HepG2 (cell line): Measurements from ENCODE around the gene PCGF5. TPM values are rescaled to one million over a fixed set of nuclear protein-coding genes. Genes with fewer than 3 reads are reported as not detected.
A peak's percentile ranks its signal among the peaks of the same experiment; 100 is the strongest.

ENCODE experiments used
- ATAC-seq: fragments of 200-7000 bp; cut with Tn5 transposase; 3 replicates; pipeline ENCODE4 v1.9.1; 2020; ENCODE audit warnings: mild to moderate bottlenecking, moderate library complexity
- BruUV-seq: library from RNA; stranded (reverse); fragments of 400-500 nt; replicated peaks from 2 replicates; lab custom pipeline; 2021; lab: Mats Ljungman, UMichigan
- CTCF ChIA-PET: fragments of 300-600 bp; formaldehyde crosslinking; extraction: SDS; loops from one replicate; lab custom pipeline; 2021; ENCODE audit warnings: low total read pairs, inconsistent platforms, low intra/inter-chr PET ratio; lab: Yijun Ruan, JAX
- POLR2A ChIA-PET: fragments of 350-600 bp; sonication (Branson Sonifier 250); formaldehyde crosslinking; loops from one replicate; lab custom pipeline; 2020; ENCODE audit warnings: antibody characterized with exemption, inconsistent platforms; lab: Yijun Ruan, JAX
- DNase-seq: peaks from one replicate; pipeline ENCODE4 v3.0.0-alpha.2; 2015; ENCODE audit warnings: low spot score
- FAIRE-seq: peaks from 3 replicates; lab custom pipeline; 2011; peaks lifted over from hg19 to GRCh38; lab: Jason Lieb, UNC
- H2AFZ ChIP-seq: one replicate; pipeline ENCODE4 v1.6.1; 2011; ENCODE audit warnings: low read length, inconsistent platforms
- H3K27ac ChIP-seq: fragments of 300-600 bp; 3 replicates; pipeline ENCODE4 v1.8.0; 2011; ENCODE audit warnings: mixed run types, mild to moderate bottlenecking, mixed read lengths, low read length, inconsistent platforms; ENCODE audit not compliant: insufficient read depth; ENCODE audit errors: extremely low read length
- H3K27me3 ChIP-seq, 2 experiments: fragments of 200-600 bp in 1 of 2; 2 replicates in 1 of 2; 3 replicates in 1 of 2; pipeline versions ENCODE4 v1.6.0 to v1.8.0; 2011; ENCODE audit warnings: low read length in 2 of 2, mild to moderate bottlenecking in 2 of 2, moderate library complexity in 2 of 2, inconsistent platforms in 1 of 2; ENCODE audit not compliant: insufficient read depth in 2 of 2, control insufficient read depth in 1 of 2
- H3K36me3 ChIP-seq, 2 experiments: fragments of 200-600 bp in 1 of 2; replicated peaks in 1 of 2; 2 replicates in 1 of 2; 3 replicates in 1 of 2; pipeline versions ENCODE4 v1.5.1 to v1.8.0; 2011; ENCODE audit warnings: low read length in 2 of 2, inconsistent platforms in 1 of 2; ENCODE audit not compliant: insufficient read depth in 2 of 2, control insufficient read depth in 1 of 2
- H3K4me1 ChIP-seq: 2 replicates; pipeline ENCODE4 v1.5.1; 2012; ENCODE audit warnings: low read length, inconsistent platforms; ENCODE audit not compliant: insufficient read depth
- H3K4me2 ChIP-seq: 2 replicates; pipeline ENCODE4 v1.6.0; 2011; ENCODE audit warnings: low read depth, low read length, inconsistent platforms
- H3K4me3 ChIP-seq, 3 experiments: fragments of 200-600 bp in 1 of 3; sonication (generic), shearing (Covaris generic) in 1 of 3; replicated peaks in 1 of 3; 2 replicates each; pipeline ENCODE4 v1.5.1; 2011 to 2016; ENCODE audit warnings: low read length in 3 of 3, inconsistent platforms in 2 of 3, low read depth in 2 of 3, mild to moderate bottlenecking in 2 of 3, control low read depth in 1 of 3, mixed read lengths in 1 of 3; ENCODE audit not compliant: insufficient read depth in 1 of 3
- H3K79me2 ChIP-seq: one replicate; pipeline ENCODE4 v1.6.1; 2011; ENCODE audit warnings: low read length, inconsistent platforms; ENCODE audit not compliant: insufficient read depth
- H3K9ac ChIP-seq: 2 replicates; pipeline ENCODE4 v1.6.0; 2011; ENCODE audit warnings: mild to moderate bottlenecking, low read depth, low read length, inconsistent platforms; ENCODE audit not compliant: insufficient read depth
- H3K9me3 ChIP-seq: 2 replicates; pipeline ENCODE4 v1.5.1; 2012; ENCODE audit warnings: mild to moderate bottlenecking, low read length
- H4K20me1 ChIP-seq: 2 replicates; pipeline ENCODE4 v1.6.0; 2011; ENCODE audit warnings: inconsistent platforms, mild to moderate bottlenecking, low read length, moderate library complexity; ENCODE audit not compliant: insufficient read depth
- CBFB ChIP-seq: sonication (generic); formaldehyde crosslinking; IDR thresholded peaks from 2 replicates; pipeline ENCODE4 v1.4.0; 2020; ENCODE audit warnings: missing genetic modification reagents
- KMT2B ChIP-seq: IDR thresholded peaks from 2 replicates; pipeline ENCODE4 v1.6.1; 2016; ENCODE audit warnings: missing genetic modification reagents, missing compliant biosample characterization
- ZNF343 ChIP-seq: sonication (generic); formaldehyde crosslinking; IDR thresholded peaks from 2 replicates; pipeline ENCODE4 v1.4.0; 2020; ENCODE audit warnings: mild to moderate bottlenecking, missing genetic modification reagents
- ZNF441 ChIP-seq: sonication (generic); formaldehyde crosslinking; IDR thresholded peaks from 2 replicates; pipeline ENCODE4 v1.7.0; 2021; ENCODE audit warnings: missing genetic modification reagents, borderline replicate concordance
- ZNF567 ChIP-seq: sonication (generic); formaldehyde crosslinking; IDR thresholded peaks from 2 replicates; pipeline ENCODE4 v1.8.1; 2023; ENCODE audit warnings: mild to moderate bottlenecking, missing genetic modification reagents, borderline replicate concordance
- ZNF672 ChIP-seq: sonication (generic); formaldehyde crosslinking; IDR thresholded peaks from 2 replicates; pipeline ENCODE4 v1.8.1; 2022; ENCODE audit warnings: missing genetic modification reagents
- WGBS: methylation state at CpG from one replicate; pipeline ENCODE4 v1.1.6; 2017; ENCODE audit warnings: low lambda C conversion rate; 5-methylcytosine and 5-hydroxymethylcytosine counted together
- in situ Hi-C: cut with HindIII; loops from 2 replicates; pipeline ENCODE4 v1.10.0; 2017; ENCODE audit warnings: low pct_unique_long_range_greater_than_20kb; ENCODE audit not compliant: extremely low pct_ligation_motif_present
- intact Hi-C: fragments of 100-400 bp; cut with micrococcal nuclease; formaldehyde crosslinking; loops from one replicate; pipeline ENCODE4 v1.10.0; 2022; ENCODE audit not compliant: unreplicated experiment
- polyA plus RNA-seq, 8 experiments: library from polyadenylated mRNA; depleted of rRNA in 3 of 8; stranded (reverse) in 7 of 8; unstranded in 1 of 8; fragments of >200 nt; fragmentation: Illumina TruSeq in 4 of 8; extraction: Trizol in 4 of 8; gene quantifications; 2 replicates each; pipeline versions ENCODE4 v1.2.1 to v1.2.3, GENCODE V29; 2011 to 2016; ENCODE audit warnings: low read depth in 4 of 8, missing spikeins in 1 of 8, mixed read lengths in 1 of 8; ENCODE audit not compliant: insufficient read depth in 1 of 8
- total RNA-seq, 5 experiments: library from RNA; depleted of rRNA; stranded (reverse); fragments of >200 nt; fragmentation: Illumina TruSeq; extraction: Trizol; gene quantifications; 2 replicates each; pipeline ENCODE4 v1.2.3, GENCODE V29; 2016; ENCODE audit warnings: low read depth in 1 of 5
- TF ChIP-seq, protein P1 (sequence below): IDR thresholded peaks from 2 replicates; pipeline ENCODE4 v1.6.1; 2018; ENCODE audit warnings: missing genetic modification reagents
- TF ChIP-seq, protein P2 (sequence below): sonication (generic); formaldehyde crosslinking; IDR thresholded peaks from 2 replicates; pipeline ENCODE4 v1.4.0; 2020; ENCODE audit warnings: missing genetic modification reagents, borderline replicate concordance

The PCGF5 gene
- total and polyA plus RNA-seq, 2 of the 13 experiments (the other 11 are each of a cell fraction or from before 2014, with no cell fraction given) = 61.3 to 138 TPM

DNA sequence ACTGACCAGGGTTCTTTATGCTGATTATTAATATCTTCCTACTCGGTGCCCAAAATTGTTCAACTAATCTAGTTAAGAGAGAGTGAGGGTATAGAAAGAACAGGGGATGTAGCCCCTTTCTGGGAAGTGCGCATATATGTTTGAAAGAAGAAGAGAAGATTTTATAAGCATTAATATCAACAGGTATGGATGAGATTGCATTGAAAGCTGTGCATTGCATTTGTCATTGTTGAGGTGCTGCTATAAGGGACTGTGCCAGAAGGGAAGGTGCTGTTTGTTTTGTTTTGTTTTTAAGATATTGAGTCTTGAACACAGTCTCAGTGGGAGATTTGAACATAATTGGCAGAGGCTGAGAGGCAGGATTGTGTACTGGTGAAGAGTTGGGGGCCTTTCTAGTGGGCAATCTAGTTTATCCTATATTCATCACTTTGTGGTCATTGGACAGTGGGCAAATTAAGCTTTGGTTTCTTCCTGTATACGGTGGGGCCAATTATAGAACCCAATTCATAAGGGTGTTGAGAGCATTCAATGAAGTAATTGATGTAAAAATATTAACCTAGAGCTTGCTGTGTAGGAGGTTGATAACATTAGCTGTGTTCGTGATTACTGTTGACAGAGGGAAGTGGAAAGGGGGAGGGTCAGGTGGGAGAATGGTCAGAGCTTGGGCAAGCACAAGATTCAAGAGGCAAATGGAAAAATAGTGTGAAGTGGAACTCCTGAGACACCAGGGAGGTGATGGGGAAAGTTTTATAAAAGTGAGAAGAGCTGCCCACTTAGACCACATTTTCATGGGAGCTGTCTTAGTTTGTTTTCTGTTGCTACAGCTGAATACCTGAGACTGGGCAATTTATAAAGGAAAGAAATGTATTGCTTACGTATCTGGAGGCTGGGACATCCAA is 19.9 kb upstream of the PCGF5 start (continued):
- no peak for TF ChIP-seq ZNF672 (CRISPR knock-in tag)
- TF ChIP-seq, protein P1, sequence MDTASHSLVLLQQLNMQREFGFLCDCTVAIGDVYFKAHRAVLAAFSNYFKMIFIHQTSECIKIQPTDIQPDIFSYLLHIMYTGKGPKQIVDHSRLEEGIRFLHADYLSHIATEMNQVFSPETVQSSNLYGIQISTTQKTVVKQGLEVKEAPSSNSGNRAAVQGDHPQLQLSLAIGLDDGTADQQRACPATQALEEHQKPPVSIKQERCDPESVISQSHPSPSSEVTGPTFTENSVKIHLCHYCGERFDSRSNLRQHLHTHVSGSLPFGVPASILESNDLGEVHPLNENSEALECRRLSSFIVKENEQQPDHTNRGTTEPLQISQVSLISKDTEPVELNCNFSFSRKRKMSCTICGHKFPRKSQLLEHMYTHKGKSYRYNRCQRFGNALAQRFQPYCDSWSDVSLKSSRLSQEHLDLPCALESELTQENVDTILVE (CRISPR knock-in tag) = no peak
- no peak for TF ChIP-seq KMT2B (CRISPR knock-in tag)
- TF ChIP-seq CBFB (CRISPR knock-in tag) = no peak

GRCh38 chr10:91201213-91201996 is 19.1 kb upstream of the PCGF5 start:
- Histone ChIP-seq H3K27ac (no peak overlapping the region), H3K79me2 (peaks cover 49% of the 10 kb centered on the region), H2AFZ (no peak overlapping the region), H3K4me3 (no peak overlapping the region), H3K9me3 (no peaks in the 10 kb centered on the region), H3K36me3 (0 out of 5 replicates have a peak, but pooled peaks cover 0 to 2% of the 10 kb centered on the region in 2 experiments), H3K4me1 (peaks cover 46% of the 10 kb centered on the region), H3K4me2 (no peak overlapping the region), H4K20me1 (no peaks in the 10 kb centered on the region), H3K9ac (no peak overlapping the region), H3K27me3 (no peaks in the 10 kb centered on the region)
- intact Hi-C loops (no loop called here), in situ Hi-C loops (no loop called here)
- no TSS peak for BruUV-seq
- ChIA-PET CTCF (no interaction called here), POLR2A (interaction anchor here (1.0 to 1.5 kb wide), 3 partner anchors 11 to 40 kb away, joined by 3 to 8 read pairs (median 4); partner anchors contain the start of gene PCGF5)
- TF ChIP-seq ZNF567 (CRISPR knock-in tag) = no peak
- peak; percentile 38; the same call in 1 of the 2 replicates for TF ChIP-seq ZNF441
- TF ChIP-seq ZNF343 (CRISPR knock-in tag) = no peak
- TF ChIP-seq, protein P2, sequence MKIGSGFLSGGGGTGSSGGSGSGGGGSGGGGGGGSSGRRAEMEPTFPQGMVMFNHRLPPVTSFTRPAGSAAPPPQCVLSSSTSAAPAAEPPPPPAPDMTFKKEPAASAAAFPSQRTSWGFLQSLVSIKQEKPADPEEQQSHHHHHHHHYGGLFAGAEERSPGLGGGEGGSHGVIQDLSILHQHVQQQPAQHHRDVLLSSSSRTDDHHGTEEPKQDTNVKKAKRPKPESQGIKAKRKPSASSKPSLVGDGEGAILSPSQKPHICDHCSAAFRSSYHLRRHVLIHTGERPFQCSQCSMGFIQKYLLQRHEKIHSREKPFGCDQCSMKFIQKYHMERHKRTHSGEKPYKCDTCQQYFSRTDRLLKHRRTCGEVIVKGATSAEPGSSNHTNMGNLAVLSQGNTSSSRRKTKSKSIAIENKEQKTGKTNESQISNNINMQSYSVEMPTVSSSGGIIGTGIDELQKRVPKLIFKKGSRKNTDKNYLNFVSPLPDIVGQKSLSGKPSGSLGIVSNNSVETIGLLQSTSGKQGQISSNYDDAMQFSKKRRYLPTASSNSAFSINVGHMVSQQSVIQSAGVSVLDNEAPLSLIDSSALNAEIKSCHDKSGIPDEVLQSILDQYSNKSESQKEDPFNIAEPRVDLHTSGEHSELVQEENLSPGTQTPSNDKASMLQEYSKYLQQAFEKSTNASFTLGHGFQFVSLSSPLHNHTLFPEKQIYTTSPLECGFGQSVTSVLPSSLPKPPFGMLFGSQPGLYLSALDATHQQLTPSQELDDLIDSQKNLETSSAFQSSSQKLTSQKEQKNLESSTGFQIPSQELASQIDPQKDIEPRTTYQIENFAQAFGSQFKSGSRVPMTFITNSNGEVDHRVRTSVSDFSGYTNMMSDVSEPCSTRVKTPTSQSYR (CRISPR knock-in tag) = no peak
- DNase-seq (no peak), ATAC-seq (no peak), FAIRE-seq (no peak)
- 87% methylated on average over 3 of the region's 3 CpGs for WGBS
